MM.1S (cell line): ENCODE data around the gene LALBA.

Experiments
- DNase-seq: peaks from one replicate; pipeline ENCODE4 v3.0.0-alpha.2; 2015
- H2AFZ ChIP-seq: fragments of 300-600 bp; sonication (generic); 2 replicates; pipeline ENCODE4 v1.6.0; 2016; ENCODE audit warnings: antibody characterized with exemption, low read length
- H3F3A ChIP-seq: fragments of 300-600 bp; sonication (generic); 2 replicates; pipeline ENCODE4 v1.6.1; 2016; ENCODE audit warnings: mild to moderate bottlenecking, antibody characterized with exemption, low read length, moderate library complexity, mixed read lengths; ENCODE audit not compliant: insufficient read depth
- H3K27ac ChIP-seq: fragments of 300-600 bp; sonication (generic); 2 replicates; pipeline ENCODE4 v1.5.1; 2016; ENCODE audit warnings: mild to moderate bottlenecking, low read length
- H3K27me3 ChIP-seq: fragments of 300-600 bp; sonication (generic); replicated peaks from 2 replicates; pipeline ENCODE4 v1.6.0; 2016; ENCODE audit warnings: low read length; ENCODE audit not compliant: insufficient read depth
- H3K36me3 ChIP-seq: fragments of 300-600 bp; sonication (generic); replicated peaks from 2 replicates; pipeline ENCODE4 v1.6.1; 2016; ENCODE audit warnings: mild to moderate bottlenecking, low read length, mixed read lengths; ENCODE audit not compliant: insufficient read depth
- H3K4me1 ChIP-seq: fragments of 300-600 bp; sonication (generic); 2 replicates; pipeline ENCODE4 v1.6.1; 2016; ENCODE audit warnings: low read length, mixed read lengths
- H3K4me2 ChIP-seq: fragments of 300-600 bp; sonication (generic); 2 replicates; pipeline ENCODE4 v1.6.0; 2016; ENCODE audit warnings: low read depth, low read length
- H3K4me3 ChIP-seq: fragments of 300-600 bp; sonication (generic); 2 replicates; pipeline ENCODE4 v1.5.1; 2016; ENCODE audit warnings: low read length, mixed read lengths
- H3K79me2 ChIP-seq: fragments of 300-600 bp; sonication (generic); 2 replicates; pipeline ENCODE4 v1.6.1; 2016; ENCODE audit warnings: mixed run types, low read length, mixed read lengths
- H3K9ac ChIP-seq: fragments of 300-600 bp; sonication (generic); 2 replicates; pipeline ENCODE4 v1.6.1; 2016; ENCODE audit warnings: low read length, mixed read lengths
- H3K9me2 ChIP-seq: fragments of 300-600 bp; sonication (generic); replicated peaks from 2 replicates; pipeline ENCODE4 v1.6.1; 2016; ENCODE audit warnings: mild to moderate bottlenecking, low read length, mixed read lengths; ENCODE audit not compliant: insufficient read depth
- H3K9me3 ChIP-seq: fragments of 300-600 bp; sonication (generic); replicated peaks from 2 replicates; pipeline ENCODE4 v1.6.1; 2016; ENCODE audit warnings: mild to moderate bottlenecking, low read length, mixed read lengths; ENCODE audit not compliant: insufficient read depth
- H4K20me1 ChIP-seq: fragments of 300-600 bp; sonication (generic); 2 replicates; pipeline ENCODE4 v1.6.1; 2016; ENCODE audit warnings: mild to moderate bottlenecking, low read length, moderate library complexity, mixed read lengths; ENCODE audit not compliant: insufficient read depth
- EZH2 ChIP-seq: fragments of 300-600 bp; sonication (generic); optimal IDR thresholded peaks from 2 replicates; pipeline ENCODE3; 2017; ENCODE audit warnings: low read depth, mild to moderate bottlenecking, antibody characterized with exemption, low read length, mixed read lengths
- EZH2phosphoT487 ChIP-seq: fragments of 300-600 bp; sonication (generic); IDR thresholded peaks from 2 replicates; pipeline ENCODE4 v1.6.1; 2018; ENCODE audit warnings: antibody characterized with exemption, low read length
- TF ChIP-seq, protein P1 (sequence below): fragments of 300-600 bp; sonication (generic); IDR thresholded peaks from 2 replicates; pipeline ENCODE4 v1.5.1; 2016; ENCODE audit warnings: antibody characterized with exemption, low read length, mixed read lengths

Gene LALBA

DNA sequence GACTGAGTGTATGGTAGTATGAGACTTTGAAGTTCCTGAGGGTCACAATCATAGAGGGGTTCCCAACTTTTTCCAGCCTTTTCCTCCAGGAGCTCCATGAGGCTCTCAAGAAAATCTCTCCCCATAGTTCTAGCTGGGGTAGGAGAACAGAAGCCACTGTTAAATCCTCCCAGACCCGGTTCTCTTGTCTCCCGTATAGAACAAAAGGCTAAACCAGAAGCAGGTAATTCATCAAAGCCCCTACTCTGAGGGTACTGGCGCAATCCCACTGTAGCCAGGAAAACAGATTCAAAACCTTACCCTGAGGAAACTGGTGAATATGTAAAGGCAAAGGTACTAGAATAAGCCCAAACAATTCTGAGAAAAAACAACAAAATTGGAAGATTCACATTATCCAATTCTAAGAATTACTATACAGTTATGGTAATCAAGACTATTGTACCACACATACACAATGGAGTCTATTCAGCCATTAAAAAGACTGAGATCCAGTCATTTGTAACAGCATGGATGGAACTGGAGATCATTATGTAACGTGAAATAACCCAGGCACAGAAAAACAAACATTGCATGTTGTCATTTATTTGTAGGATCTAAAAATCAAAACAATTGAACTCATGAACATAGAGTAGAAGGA, 23.9 kb downstream of the LALBA start:
- Histone ChIP-seq H3K9me2 (no peaks in the 10 kb centered on the region), H3K4me2 (no peak overlapping the region), H3K27ac (no peak overlapping the region), H4K20me1 (no peaks in the 10 kb centered on the region), H3K9me3 (no peaks in the 10 kb centered on the region), H3K79me2 (no peaks in the 10 kb centered on the region), H3K27me3 (no peaks in the 10 kb centered on the region), H3K9ac (no peak overlapping the region), H3F3A (no peaks in the 10 kb centered on the region), H2AFZ (no peak overlapping the region), H3K4me1 (no peaks in the 10 kb centered on the region), H3K4me3 (no peak overlapping the region), H3K36me3 (no peaks in the 10 kb centered on the region)
- TF ChIP-seq, protein P1, sequence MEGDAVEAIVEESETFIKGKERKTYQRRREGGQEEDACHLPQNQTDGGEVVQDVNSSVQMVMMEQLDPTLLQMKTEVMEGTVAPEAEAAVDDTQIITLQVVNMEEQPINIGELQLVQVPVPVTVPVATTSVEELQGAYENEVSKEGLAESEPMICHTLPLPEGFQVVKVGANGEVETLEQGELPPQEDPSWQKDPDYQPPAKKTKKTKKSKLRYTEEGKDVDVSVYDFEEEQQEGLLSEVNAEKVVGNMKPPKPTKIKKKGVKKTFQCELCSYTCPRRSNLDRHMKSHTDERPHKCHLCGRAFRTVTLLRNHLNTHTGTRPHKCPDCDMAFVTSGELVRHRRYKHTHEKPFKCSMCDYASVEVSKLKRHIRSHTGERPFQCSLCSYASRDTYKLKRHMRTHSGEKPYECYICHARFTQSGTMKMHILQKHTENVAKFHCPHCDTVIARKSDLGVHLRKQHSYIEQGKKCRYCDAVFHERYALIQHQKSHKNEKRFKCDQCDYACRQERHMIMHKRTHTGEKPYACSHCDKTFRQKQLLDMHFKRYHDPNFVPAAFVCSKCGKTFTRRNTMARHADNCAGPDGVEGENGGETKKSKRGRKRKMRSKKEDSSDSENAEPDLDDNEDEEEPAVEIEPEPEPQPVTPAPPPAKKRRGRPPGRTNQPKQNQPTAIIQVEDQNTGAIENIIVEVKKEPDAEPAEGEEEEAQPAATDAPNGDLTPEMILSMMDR, result no peak
- TF ChIP-seq EZH2phosphoT487 (no peak), EZH2 (no peak)
- no peak for DNase-seq

DNA sequence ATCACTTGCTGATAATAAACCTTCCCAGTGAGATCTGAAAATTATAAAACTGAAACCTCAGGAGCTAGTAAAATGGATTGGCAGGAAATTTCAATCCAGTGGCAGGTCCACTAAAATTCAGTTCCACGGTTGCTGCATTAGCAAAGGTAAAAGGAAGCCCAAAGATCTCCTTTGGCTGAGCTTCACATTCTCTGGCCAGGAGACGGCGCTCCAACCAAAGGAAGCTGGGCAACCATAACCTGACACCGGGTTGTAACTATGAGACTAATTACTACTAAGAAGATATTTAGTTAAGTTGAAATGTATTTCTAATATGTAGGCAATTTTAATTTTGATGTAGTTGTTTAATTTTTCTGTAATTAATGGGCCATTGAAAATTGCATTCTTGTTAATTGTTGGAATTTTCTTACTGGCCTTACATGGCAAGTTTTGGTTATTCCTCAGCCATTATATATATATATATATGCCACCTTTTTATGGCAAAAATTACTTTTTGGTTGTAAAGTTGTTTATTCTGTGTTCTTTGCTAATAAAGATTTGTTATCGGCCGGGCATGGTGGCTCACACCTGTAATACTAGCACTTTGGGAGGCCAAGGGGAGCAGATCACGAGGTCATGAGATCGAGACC, 27.4 kb downstream of the LALBA start:
- DNase-seq, result peak; percentile 36
- no peaks in the 10 kb centered on the region for H3F3A ChIP-seq
- no peak for TF ChIP-seq EZH2phosphoT487
- no peak for TF ChIP-seq EZH2
- TF ChIP-seq, protein P1, result peak; percentile 50
- H3K9me2 ChIP-seq, result no peaks in the 10 kb centered on the region
- H3K79me2 ChIP-seq, result no peaks in the 10 kb centered on the region
- no peaks in the 10 kb centered on the region for H3K4me1 ChIP-seq
- no peak overlapping the region for H3K27ac ChIP-seq
- H3K36me3 ChIP-seq, result no peaks in the 10 kb centered on the region
- no peaks in the 10 kb centered on the region for H3K27me3 ChIP-seq
- H3K9ac ChIP-seq, result no peak overlapping the region
- no peaks in the 10 kb centered on the region for H4K20me1 ChIP-seq
- H2AFZ ChIP-seq, result no peak overlapping the region
- H3K4me3 ChIP-seq, result no peak overlapping the region
- H3K4me2 ChIP-seq, result no peak overlapping the region
- H3K9me3 ChIP-seq, result no peaks in the 10 kb centered on the region

DNA sequence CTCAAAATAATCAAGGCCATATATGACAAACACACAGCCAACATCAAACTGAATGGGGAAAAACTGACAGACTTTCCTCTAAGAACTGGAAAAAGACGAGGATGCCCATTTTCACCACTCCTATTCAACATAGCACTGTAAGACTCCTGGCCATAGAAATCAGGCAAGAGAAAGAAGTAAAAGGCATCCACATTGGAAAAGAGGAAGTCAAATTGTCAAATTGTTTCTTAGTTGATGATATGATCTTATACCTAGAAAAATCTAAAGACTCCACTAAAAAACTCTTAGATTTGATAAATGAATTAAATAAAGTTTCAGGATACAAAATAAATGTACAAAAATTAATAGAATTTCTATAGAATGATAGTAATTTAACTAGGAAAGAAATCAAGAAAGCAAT, 33.2 kb downstream of the LALBA start:
- H3F3A ChIP-seq, result no peaks in the 10 kb centered on the region
- DNase-seq, result no peak
- no peak overlapping the region for H3K4me3 ChIP-seq
- no peak overlapping the region for H3K9ac ChIP-seq
- H3K9me3 ChIP-seq, result no peaks in the 10 kb centered on the region
- no peak overlapping the region for H2AFZ ChIP-seq
- no peak for TF ChIP-seq EZH2phosphoT487
- no peak for TF ChIP-seq EZH2
- TF ChIP-seq, protein P1, result no peak
- no peak overlapping the region for H3K4me2 ChIP-seq
- H3K79me2 ChIP-seq, result no peaks in the 10 kb centered on the region
- H3K36me3 ChIP-seq, result no peaks in the 10 kb centered on the region
- H3K27ac ChIP-seq, result no peak overlapping the region
- H4K20me1 ChIP-seq, result no peaks in the 10 kb centered on the region
- no peaks in the 10 kb centered on the region for H3K9me2 ChIP-seq
- no peaks in the 10 kb centered on the region for H3K27me3 ChIP-seq
- H3K4me1 ChIP-seq, result no peaks in the 10 kb centered on the region
